BJ (cell line): ENCODE data around the gene DPYSL3. TPM values are rescaled to one million over a fixed set of nuclear protein-coding genes. Genes with fewer than 3 reads are reported as not detected.
A peak's percentile ranks its signal among the peaks of the same experiment; 100 is the strongest.

Experiments used
- CTCF ChIA-PET: fragments of 350-600 bp; formaldehyde crosslinking; extraction: SDS; loops from one replicate; lab custom pipeline; 2021; ENCODE audit warnings: antibody characterized with exemption, inconsistent platforms; lab: Yijun Ruan, JAX
- POLR2A ChIA-PET: fragments of 300-600 bp; sonication (Branson Sonifier 250); formaldehyde crosslinking; extraction: SDS; loops from one replicate; lab custom pipeline; 2021; ENCODE audit warnings: antibody characterized with exemption; lab: Charles Lee
- DNase-seq: peaks from one replicate; pipeline ENCODE4 v3.0.0-alpha.2; 2011; ENCODE audit warnings: low read depth
- H3K27me3 ChIP-seq: 2 replicates; pipeline ENCODE4 v1.6.0; 2011; ENCODE audit warnings: low read length; ENCODE audit not compliant: control insufficient read depth, insufficient read depth
- H3K36me3 ChIP-seq: 2 replicates; pipeline ENCODE4 v1.5.1; 2011; ENCODE audit warnings: low read length; ENCODE audit not compliant: control insufficient read depth, insufficient read depth
- H3K4me3 ChIP-seq: 2 replicates; pipeline ENCODE4 v1.5.1; 2011; ENCODE audit warnings: low read depth, mild to moderate bottlenecking, control low read depth, low read length
- polyA plus RNA-seq: library from polyadenylated mRNA; depleted of rRNA; stranded (reverse); fragments of >200 nt; gene quantifications from 2 replicates; pipeline ENCODE4 v1.2.3, GENCODE V29; 2011
- TF ChIP-seq, protein P1 (sequence below): IDR thresholded peaks from 2 replicates; pipeline ENCODE4 v1.5.1; 2011; ENCODE audit warnings: low read depth, mild to moderate bottlenecking, control low read depth, inconsistent platforms, low read length, moderate library complexity; ENCODE audit not compliant: insufficient read depth

The DPYSL3 gene
- polyA plus RNA-seq, 1 experiment = 49.6 TPM

DNA sequence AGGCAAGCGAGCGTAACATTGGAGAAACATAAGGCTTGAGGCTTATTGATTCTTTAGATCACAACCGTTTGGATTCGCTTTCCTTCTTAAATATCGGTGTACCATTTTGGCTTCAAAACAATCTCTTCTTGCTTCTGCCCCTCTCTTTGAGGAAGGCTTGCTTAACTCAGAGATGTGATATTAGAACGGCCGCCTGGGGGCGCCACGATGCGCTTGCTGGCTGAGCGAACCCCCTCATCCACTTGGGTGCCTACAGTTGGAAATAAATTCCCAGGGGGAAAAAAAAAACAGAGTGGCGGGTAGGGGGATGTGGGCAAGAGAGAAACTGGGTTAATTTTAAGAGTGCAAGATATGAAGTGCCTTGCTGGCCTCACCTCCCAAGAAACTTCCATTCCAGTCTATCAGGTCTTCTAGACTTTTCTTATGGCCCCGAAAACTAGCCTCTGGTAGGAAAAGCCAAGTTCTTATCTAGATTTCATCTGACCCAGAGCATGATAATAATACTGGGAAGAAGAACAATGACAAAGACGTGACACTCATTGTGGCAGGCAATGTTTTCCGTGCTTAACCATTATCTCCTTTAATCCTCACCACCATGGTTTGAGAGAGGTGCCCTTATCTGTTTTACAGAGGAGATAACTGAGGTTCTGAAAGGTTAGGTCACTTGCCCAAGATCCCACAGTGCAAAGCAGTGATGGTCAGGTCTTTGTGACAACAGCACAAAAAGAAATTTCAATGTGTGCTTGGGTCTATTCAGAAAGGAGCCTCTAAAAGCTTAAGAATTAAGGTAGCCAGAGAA lies 115.8 kb downstream of the DPYSL3 start:
- no peak for DNase-seq
- H3K36me3 ChIP-seq = peaks cover 11% of the 10 kb centered on the region
- no peaks in the 10 kb centered on the region for H3K27me3 ChIP-seq
- TF ChIP-seq, protein P1, sequence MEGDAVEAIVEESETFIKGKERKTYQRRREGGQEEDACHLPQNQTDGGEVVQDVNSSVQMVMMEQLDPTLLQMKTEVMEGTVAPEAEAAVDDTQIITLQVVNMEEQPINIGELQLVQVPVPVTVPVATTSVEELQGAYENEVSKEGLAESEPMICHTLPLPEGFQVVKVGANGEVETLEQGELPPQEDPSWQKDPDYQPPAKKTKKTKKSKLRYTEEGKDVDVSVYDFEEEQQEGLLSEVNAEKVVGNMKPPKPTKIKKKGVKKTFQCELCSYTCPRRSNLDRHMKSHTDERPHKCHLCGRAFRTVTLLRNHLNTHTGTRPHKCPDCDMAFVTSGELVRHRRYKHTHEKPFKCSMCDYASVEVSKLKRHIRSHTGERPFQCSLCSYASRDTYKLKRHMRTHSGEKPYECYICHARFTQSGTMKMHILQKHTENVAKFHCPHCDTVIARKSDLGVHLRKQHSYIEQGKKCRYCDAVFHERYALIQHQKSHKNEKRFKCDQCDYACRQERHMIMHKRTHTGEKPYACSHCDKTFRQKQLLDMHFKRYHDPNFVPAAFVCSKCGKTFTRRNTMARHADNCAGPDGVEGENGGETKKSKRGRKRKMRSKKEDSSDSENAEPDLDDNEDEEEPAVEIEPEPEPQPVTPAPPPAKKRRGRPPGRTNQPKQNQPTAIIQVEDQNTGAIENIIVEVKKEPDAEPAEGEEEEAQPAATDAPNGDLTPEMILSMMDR = peak; percentile 26
- ChIA-PET POLR2A (no interaction called here), CTCF (interaction anchor here (0.7 to 4.1 kb wide), 4 partner anchors 10 to 183 kb away, joined by 3 to 12 read pairs (median 6); no protein-coding TSS in a partner anchor)
- no peak overlapping the region for H3K4me3 ChIP-seq

DNA sequence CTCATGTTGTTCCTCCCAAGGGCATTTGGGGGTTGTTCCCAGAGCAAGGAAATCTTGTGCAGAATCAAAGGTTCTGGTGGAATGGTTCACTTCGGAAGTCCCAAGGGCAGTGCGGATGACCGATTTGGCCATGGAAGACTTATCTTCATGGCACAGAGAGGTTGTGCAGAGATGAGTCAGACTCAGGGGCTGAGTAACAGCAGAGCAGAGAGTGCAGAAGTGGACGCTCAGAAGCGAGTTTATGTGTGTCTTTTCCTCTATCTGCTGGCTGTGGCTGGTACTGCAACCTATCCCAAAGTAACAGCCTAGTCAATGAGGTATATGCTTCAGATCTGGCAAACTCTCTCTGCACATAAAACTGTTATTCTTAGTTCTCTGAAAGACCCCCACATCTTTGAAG lies 118.1 kb downstream of the DPYSL3 start:
- ChIA-PET POLR2A (no interaction called here), CTCF (interaction anchor here (0.6 to 4.1 kb wide), 14 partner anchors 10 to 203 kb away, joined by 3 to 12 read pairs (median 4); no protein-coding TSS in a partner anchor)
- Histone ChIP-seq H3K36me3 (peaks cover 10% of the 10 kb centered on the region), H3K4me3 (no peak overlapping the region), H3K27me3 (no peaks in the 10 kb centered on the region)
- TF ChIP-seq, protein P1 = peak; percentile 63
- no peak for DNase-seq

DNA sequence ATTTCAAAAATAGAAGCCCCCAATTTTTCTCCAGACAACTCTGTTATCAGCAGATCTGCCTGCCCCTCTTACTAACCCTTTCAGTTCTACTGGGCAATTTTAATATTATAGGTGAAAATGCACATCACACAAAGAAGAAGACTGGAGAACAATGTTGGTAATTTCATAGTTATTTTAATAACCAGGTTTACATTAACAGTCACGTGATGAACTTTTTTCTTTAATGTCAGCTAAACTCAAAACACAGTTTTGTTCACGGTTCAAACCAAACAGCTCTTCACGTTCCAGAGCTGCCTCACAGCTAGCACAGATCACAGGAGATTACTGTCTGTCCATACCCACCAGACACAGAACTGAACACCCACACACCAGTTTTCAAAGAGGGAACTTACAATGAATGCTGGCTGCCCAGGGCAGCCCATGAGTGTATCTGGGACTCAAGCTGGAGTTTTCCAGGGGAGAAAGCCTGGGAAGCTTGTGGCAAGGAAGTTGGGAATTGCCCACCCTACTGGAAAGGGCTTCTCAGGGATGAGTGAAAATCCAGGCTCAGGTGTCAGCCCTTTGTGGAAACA lies 119.1 kb downstream of the DPYSL3 start:
- Histone ChIP-seq H3K27me3 (no peaks in the 10 kb centered on the region), H3K4me3 (no peak overlapping the region), H3K36me3 (peaks cover 4% of the 10 kb centered on the region)
- TF ChIP-seq, protein P1 = no peak
- POLR2A ChIA-PET = no interaction called here
- CTCF ChIA-PET = interaction anchor here (0.9 to 4.1 kb wide), 9 partner anchors 9 to 187 kb away, joined by 3 to 12 read pairs (median 6); no protein-coding TSS in a partner anchor
- no peak for DNase-seq

DNA sequence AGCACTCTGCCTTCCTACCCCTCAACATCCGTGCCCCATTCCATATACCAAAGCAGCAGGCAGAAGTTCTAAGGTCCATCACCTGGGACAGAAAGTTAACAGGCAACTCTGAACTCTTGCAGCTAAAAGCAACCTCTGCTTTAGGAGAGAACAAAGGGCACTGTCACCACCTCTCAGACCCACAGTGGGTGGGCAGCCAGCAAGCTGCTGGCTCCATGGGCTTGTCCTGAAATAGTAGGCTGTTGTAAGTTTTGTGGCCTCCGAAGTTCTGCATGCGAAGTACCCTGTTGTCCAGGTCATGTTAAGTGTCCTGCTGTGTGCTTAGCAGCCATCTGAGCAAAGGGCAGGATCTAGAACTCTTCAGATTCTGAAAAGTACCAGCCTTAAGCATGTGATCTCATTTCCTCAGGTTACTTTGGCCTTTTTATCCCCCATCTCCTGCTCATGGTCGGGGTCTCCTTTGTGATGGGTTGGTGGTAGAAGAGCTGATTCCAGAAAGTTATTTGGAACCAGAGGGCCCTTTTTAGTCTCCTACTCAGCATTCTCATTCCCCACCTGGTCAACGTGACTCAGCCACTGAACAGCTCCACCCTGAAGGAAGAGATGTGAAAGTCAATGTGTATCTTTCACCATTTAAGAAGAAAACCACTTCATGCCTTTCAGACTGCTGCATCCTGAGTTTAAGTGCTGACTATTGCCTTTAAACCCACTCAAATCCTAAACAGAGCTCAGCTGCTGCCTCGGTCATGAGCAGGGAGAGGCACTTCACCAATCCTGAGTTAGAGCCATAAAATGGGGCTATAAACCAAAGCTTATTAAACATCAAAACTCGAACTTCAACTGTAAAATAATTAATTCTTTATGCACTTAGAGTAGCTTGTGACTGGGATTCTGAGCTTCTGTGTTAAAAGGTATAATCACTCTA lies 121.4 kb downstream of the DPYSL3 start:
- POLR2A ChIA-PET = no interaction called here

More for the DNA sequence above, 121.4 kb downstream of the DPYSL3 start:
- TF ChIP-seq, protein P1 = no peak
- Histone ChIP-seq H3K27me3 (no peaks in the 10 kb centered on the region), H3K4me3 (no peak overlapping the region), H3K36me3 (no peaks in the 10 kb centered on the region; the same call in 1 of the 2 replicates)
- no peak for DNase-seq
- CTCF ChIA-PET = interaction anchor here (1.0 to 2.4 kb wide), 6 partner anchors 15 to 188 kb away, joined by 3 to 9 read pairs (median 4); no protein-coding TSS in a partner anchor
